GM18526 (cell line): Measurements from ENCODE around the gene CCDC85C.
A peak's percentile ranks its signal among the peaks of the same experiment; 100 is the strongest.

ENCODE experiments used
- POLR2A ChIP-seq: IDR thresholded peaks from 3 replicates; pipeline ENCODE4 v1.6.1; 2011; ENCODE audit not compliant: insufficient read length; ENCODE audit errors: extremely low read depth

Gene CCDC85C

GRCh38 chr14:99508896-99509629, 94.9 kb downstream of the CCDC85C start:
- TF ChIP-seq POLR2A, result no peak

DNA sequence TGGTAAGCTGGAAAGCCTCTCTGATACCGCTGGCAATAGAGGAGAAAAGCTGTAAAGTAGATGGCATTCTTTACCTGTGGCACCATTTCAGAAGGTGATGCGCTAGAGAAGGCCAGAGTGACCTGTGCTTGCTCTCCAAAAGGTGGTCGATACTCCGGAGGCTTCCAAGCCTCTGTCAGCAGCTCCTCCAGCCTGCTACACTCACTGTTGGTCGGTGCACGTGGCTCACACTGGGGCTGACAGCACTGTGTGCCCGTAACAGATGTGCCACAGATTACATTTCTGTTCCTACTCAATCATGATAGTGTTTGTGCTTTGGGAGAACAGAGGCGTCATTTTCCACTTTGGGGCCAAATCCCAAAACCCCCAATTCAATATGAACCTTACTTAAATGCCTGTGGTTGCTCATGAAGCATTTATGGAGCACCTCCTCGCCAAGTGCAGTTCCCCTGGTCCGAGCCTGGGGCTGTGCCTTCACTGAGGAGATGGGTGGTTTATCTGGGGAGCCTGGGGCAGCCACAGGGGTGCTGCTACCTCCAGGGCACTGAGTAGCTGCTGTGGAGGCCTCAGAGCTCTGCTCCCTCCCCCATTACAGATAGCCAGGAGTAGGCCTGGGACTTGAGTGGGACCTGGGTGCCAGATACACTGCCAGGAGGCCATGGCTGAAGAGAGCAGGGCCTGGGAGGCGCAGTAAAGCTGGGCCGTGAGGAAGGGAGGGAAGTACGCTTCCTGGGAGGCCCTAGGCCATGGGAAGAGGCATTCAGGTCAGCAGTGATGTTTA, 96.0 kb downstream of the CCDC85C start:
- TF ChIP-seq POLR2A, result no peak

- TF ChIP-seq POLR2A, result no peak
Measured at GRCh38 chr14:99506276-99506675, 97.7 kb downstream of the CCDC85C start.

- TF ChIP-seq POLR2A, result no peak
Measured at GRCh38 chr14:99505089-99505488, 98.9 kb downstream of the CCDC85C start.

GRCh38 chr14:99503848-99504453, 100.1 kb downstream of the CCDC85C start:
- TF ChIP-seq POLR2A, result no peak

DNA sequence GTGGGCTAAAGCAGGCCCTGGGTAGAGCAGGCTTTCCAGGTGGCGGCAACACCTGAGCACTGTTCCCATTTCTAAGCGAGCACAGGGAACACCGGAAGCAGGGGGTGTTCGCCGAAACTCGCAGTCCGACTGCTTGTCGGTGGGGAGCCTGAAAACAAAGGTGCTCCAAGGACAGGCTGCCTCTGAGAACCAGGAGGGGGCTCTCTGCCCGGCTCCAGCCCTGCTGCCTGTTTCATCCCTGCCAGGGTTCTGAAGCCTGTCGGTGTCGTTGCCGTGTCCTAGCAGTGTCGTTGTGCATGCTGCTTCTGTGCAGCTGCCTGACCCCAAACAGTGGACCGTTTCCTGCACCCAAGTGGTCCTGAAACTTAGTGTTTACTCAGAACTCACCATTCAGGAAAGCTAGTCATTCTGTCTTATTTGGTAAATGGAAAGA, 101.0 kb downstream of the CCDC85C start:
- TF ChIP-seq POLR2A, result no peak

DNA sequence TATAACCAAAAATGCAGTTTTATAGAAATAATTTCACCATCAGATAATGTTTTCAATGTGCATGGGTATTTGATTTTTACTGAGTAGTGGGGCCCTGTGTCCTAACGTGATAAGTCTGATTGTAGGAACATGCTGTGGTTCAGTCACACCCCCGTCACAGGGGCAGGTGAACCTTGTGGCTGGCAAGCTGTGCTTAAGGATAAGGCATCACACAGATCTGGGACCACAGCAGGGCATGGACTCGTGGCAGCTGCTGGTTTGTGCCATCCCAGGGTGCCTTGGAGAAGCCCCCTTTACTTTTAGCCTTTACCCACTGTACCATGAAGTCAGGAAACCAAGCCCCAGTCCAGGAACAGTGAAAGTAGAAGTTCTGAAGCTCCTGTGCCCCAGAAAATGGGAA, 106.1 kb downstream of the CCDC85C start:
- TF ChIP-seq POLR2A, result no peak

DNA sequence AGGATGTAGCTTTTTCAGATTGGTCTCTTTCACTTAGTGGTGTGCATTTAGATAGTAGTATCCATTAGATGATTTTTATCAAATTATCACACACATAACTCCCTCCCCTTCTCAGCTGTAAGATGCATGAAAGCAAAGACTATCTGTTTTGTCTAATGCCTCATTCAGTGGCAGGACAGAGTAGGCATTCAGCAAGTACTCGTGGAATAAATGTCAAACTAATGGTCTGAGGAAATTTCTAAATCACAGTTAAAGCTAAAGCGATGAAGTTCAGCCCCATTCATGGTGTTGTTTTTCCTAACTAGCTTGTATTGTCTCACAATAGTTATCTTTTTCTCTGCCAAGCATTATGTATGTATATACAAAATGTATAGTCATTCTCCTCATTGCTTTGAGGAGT, 106.7 kb downstream of the CCDC85C start:
- TF ChIP-seq POLR2A, result no peak

DNA sequence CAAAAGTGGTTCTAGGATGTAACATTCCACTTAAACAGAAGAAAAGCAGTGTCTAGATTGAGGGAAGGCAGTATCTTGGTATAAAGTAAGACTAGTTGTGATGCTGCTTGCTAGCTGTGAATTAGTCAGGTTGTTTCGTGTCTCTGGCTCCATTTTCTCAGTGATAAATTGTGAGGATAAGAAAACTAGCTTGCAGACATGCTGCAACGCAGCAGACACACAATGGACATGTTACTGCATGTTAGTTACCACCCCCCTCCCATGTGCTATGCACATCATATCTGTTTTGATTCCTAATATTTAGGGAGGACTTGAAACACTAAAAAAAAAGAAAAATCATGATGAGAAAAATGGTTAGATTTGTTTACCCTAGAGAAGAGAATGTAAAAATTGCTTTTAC, 119.9 kb downstream of the CCDC85C start:
- no peak for TF ChIP-seq POLR2A

DNA sequence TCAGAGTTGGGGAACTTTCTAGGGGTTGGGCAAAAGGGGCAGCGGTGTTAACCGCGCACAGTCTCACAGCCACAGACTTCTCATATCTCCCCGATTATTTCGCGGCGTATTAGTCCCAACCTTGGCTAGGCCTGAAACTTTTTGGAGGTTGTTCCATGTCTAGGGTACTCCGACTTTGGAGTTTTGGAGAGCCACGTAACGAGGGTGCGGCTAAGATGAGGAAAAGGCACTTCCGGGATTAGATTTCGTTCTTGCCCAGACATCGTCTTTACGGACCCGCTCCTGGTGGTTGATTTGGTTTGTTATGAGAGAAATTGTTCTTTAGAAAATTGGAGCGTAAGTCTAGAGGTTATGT, 122.3 kb downstream of the CCDC85C start:
- TF ChIP-seq POLR2A, result no peak

DNA sequence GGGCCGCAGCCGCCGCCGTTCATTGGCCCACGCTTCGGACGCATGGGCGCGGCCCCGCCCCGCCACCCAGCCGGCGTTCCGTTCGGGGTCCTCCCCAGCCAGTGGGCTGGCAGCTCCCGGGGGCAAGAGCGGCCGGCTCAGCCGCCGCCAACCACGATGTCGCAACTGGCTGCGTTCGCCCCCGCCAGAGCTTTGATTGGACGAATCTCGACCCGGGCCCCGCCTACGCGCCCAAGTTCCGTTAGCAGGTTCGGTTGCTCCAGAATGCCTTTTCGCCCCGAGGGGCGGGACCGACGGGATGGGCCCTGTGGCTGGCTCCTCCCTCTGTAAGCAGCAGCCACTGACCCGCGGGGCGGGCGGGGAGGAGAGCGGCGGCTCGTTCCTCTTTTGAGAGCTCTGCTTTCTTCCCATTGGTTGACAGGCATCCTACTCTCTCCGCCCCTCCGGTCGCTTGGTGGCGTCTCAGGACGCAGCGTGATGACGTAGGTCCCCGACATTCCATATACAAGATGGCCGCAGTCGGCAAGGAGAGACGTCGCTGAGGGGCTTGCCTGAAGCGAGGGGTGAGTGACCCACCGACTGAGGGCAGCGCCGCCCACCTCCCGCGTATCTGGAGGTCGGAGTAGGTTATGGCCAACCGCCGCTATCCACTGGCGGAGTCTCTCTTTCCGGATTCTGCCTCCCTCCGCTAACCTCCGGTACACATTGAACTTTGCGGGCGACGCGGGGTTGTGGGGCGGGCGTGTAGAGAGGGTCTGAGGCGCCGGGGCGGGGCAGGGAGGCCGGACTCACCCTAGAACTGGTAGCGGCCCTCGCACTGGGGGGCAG, 122.9 kb downstream of the CCDC85C start, which contains the start of gene CCNK:
TSS of gene CCNK (plus strand) at position 493 of the 828 bp plus-strand sequence. CDS start 11,269 bp downstream, outside the sequence.
- peak; percentile 86 for TF ChIP-seq POLR2A

DNA sequence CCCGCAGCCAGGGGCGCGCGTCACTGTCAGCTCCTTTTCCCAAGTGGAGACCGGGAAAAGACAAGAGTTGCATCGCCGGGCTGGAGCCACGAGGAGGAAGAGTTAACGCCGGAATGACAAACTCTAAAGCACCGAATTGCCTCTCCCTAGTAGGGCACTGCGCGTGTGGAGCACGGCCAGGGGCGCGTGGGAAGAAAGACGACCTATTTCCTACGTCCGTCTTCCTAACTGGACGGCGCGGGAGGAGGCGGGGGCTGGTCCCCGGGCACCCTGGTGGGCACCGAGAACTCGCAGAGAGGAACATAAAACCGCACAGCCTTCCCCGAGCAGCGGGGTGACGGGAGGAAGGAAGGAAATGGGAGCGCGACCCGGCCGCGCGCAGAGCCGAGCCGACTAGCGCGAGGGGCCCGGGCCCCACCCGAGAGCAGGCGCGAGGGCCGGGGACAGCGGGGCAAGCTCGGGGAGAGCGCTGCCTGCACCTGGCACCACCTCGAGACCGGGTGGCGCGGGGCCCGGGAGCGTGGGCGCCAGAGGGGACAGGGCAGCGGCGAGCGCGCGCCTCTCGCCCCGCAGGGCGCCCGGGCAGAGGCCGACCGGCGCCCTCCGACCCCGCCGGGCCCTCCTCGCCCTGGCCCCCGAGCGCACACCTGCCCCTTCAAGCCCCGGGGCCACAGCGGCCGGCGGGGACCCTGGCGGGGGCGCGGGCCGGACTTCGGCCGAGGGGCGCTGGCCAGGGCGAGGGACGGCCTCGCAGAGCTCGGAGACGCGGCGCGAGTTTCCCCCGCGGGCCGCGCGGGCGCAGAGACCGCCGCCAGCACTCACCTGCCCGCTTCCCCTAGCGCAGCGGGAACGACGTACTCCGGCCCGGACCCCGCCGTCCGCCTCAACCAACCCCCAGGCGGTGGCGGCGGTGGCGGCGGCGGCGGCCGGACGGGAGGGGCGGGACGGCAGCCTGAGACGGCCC, 123.8 kb downstream of the CCDC85C start, which contains the start of gene SETD3:
TSS of gene SETD3 (minus strand) at position 954 of the 964 bp plus-strand sequence. CDS start 15,054 bp downstream, outside the sequence.
- peak; percentile 53 for TF ChIP-seq POLR2A

- no peak for TF ChIP-seq POLR2A
Measured at GRCh38 chr14:99479160-99479905, 124.7 kb downstream of the CCDC85C start.
